Astrocyte of the hippocampus (primary cell): ENCODE results near the gene CFAP299.

ENCODE experiments used
- DNase-seq: peaks from one replicate; pipeline ENCODE4 v3.0.0; 2011; ENCODE audit warnings: low read depth, low spot score

The CFAP299 gene

DNA sequence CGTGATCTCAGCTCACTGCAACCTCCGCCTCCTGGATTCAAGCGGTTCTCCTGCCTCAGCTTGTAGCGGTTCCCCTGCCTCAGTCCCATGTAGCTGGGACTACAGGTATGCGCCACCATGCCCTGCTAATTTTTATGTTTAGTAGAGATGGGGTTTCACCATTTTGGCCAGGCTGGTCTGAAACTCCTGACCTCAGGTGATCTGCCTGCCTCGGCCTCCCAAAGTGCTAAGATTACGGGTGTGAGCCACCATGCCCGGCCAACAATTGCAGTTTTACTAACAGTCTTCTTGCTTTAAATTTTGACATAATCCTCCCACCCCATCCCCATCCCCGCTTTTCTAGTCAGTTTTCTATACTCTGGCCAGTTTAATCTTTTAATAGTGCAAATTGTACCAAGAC, 112.0 kb downstream of the CFAP299 start:
- DNase-seq = no peak

DNA sequence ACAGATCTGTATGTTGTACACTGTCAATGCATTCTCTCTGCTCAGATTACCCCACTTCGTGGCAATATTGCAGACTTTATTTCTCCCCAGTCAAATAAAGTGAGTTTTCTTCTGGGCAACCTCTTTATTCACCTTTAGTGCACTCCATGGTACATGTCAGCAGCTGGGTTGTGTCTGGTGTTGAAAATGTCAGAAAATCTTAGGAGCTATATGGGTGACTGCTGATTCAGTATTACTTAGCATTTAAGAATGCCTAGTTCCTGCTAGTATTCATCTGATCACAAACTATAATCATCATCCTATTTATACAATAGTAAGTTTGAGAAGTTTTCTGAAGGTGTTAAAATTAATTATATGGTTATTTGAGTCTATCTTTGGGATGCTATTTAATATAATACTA, 112.5 kb downstream of the CFAP299 start:
- no peak for DNase-seq

DNA sequence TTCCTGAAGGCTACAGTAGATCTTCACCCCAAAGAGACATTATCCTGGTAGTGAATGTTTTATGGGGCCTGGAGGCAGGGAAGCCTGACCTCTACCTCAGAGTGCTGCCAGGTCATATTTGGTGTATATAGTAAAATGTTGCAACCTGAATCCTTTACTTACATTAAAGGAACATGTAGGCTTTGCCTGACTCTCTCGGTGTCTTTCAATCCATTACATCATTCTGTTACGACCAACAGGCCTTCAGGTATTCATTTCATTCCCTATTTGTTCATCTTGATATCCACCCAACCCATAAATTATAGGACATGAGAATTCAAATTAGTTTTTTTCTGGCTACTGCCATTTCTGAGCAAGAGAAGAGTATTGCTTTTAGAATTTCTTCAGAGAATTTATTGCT, 116.5 kb downstream of the CFAP299 start:
- DNase-seq = no peak

DNA sequence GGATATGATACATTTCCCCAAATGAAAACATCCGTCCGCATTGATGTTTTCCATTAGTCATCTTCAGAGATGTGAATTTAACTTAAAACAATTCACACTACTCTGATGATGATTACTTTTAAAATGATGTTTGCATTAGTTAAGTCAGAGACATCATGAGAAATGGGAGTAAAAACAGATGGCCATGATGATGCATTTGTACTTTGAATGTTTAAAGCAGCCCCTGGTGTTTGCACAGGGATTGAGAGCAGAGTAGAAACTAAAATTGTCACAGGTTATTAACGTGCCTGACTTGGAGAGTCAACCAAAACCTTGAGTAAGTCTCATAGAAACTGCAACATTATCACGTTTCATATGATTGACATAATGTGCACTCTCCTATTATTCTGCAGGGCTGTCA, 117.2 kb downstream of the CFAP299 start:
- DNase-seq = no peak

DNA sequence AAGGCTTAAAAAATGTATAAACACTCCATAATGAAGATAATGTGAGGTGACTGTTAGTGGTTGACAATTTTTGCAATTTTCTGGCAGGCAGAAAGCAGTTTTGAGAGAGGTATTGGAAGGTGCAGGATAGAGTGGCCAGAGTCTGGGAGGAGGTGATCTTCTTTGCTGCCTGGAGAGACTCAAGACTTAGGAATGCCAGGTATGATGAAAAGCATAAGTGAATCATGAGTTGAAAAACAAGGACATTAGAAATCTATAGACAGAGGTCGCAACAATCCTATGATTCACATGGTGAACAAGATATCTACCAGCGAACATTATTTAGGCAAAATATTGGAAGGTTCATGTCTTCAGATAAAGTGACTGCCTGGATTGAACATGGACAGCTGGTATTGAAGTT, 118.5 kb downstream of the CFAP299 start:
- peak; percentile 7 for DNase-seq

DNA sequence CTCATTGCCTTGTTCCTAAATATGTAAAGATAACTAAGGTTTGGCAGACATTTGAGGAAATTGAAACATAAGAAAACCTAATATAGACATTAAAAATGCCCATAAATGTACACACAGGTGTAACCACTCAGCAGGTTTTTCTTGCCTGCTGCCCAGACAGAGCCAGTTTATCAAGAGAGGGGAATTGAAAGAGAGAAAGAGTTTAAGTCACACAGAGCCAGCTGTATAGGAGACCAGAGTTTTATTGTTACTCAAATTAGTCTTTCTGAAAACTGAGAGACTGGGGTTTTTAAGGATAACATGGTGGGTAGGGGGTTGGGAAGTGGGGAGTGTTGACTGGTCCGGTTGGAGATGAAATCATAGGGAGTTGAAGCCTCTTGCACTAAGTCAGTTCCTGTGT, 119.0 kb downstream of the CFAP299 start:
- DNase-seq = no peak

DNA sequence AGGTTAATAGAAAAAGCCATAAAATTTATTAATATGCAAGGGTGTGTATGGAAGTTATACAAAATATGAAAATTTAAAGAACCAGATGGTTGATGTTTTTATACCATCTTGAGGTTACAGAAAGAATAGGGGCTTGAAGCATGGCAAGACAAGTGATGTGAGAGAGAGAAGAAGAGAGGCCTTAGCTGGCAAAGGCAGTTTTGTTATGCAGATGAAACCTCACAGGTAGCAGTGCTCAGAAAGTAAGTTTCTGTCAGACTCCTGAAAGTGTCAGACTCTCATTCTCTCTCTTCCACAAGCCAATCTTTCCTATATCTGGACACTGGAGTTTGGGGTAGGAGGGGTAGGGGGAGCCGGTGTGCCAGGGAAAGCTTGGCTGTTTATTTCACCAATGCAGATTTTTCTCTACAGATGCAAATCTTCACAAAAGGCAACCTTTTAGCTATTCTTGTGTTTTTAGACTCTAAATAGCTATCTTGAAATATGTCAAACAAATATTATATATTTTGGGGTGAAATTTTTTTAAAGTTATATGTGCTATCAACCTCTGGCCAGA, 124.5 kb downstream of the CFAP299 start:
- DNase-seq = no peak

DNA sequence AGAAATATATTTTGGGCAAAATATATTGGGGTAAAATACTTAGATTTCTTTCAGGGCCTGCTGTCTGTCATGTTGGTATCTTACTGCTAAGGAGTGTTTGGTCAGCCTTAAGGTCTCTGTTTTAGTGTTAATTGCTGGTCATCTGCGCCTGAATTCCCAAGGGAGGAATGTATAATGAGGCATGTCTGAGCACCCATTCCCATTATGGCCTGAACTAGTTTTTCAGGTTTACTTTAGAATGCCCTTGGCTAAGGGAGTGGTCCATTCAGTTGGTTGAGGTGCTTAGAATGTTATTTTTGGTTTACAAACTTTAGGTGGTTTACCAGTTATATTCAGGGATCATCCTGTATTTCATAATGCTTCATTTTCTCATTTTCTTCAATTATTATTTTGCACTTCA, 125.9 kb downstream of the CFAP299 start:
- no peak for DNase-seq

DNA sequence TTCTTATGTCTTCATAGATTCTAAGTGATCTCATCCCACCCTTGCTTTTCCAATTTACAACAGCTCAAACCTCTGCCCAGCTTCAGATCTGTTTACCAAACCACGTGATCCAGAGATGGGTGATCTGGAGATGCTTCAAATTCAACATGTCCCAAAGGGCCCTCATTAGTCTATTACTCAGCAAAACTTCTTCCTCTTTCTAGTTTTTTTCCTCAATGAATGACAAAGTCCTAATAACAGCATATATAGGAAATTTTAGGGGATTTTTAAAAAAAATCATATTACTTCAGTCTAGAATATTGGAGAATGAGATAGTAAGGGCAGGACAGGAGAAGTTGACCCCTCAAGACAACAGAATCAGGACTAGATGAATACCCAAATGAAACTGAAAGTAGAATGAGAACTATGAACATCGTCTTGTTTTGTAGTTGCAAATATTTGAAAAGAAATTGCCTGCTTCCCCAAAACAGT, 127.1 kb downstream of the CFAP299 start:
- DNase-seq = no peak

DNA sequence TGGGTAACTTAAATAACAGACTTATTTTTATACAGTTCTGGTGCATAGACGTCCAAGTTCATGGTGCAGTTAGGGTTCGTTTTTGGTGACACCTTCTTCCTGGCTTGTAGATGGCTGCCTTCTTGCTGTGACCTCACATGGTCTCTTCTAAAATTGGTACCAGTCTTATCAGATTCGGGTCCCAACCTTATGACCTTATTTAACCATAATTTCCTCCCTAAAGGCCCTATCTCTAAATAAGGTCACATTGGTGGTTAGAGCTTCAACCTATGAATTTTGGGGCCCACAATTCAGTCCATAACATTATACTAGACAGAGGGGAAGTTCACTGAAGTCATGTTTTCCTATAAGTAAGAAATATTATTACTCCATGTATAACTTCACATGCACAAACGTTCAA, 128.0 kb downstream of the CFAP299 start:
- DNase-seq = no peak

DNA sequence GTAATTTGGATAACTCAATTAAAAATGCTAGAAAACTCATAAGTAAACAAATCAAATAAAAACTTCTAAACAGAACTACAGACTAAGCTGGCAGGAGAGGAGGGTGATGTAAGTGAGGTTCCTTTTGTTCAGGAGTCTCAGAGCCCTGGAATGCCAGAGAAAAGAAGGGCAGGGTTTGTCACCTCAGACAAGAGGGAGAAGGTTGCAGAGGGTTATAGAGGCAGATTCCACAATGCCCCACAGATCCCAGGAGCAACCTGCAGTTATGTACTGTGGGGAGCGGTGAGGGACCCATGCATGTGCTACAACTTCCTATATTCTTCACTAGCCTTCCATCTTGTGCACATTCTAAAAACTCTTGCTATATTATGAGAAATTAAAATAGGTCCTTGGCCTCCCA, 129.7 kb downstream of the CFAP299 start:
- DNase-seq = peak; percentile 23

DNA sequence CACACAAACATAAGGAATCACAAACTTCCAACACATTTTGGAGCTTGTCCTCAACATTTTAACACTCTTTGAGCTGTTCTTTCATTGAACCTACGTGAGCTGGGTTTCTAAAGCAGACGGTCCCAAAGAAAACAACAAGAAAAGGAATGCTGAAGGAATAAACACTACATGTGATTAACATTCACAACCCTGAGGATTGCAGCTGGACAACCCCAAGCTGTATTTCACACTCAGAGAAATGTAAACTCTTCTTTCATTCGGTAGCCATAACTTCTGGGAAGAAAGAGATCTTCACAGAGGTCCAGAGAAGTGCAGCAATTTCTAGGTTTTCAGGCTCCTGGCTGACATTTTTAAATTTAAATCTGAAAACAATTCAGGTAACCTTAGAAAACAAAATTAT, 130.2 kb downstream of the CFAP299 start:
- no peak for DNase-seq

DNA sequence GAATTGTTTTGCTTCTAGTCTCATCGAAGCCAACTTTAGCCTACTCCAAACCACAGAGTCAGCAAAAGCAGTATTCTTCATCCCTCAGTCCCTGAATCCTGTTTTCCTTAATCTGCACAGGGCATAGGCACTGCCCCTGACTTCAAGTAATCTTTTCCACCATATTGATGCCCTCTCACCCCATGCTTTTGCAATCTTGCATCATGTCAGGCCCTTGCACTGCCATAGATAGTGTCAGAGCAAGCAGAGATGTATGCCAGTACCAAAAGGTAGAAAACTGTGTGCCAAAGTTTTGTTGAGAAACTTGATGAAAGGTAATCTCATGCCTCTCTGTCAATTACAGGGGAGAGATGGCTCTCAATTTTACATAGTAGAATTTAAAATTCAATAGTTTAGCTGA, 131.1 kb downstream of the CFAP299 start:
- DNase-seq = no peak

DNA sequence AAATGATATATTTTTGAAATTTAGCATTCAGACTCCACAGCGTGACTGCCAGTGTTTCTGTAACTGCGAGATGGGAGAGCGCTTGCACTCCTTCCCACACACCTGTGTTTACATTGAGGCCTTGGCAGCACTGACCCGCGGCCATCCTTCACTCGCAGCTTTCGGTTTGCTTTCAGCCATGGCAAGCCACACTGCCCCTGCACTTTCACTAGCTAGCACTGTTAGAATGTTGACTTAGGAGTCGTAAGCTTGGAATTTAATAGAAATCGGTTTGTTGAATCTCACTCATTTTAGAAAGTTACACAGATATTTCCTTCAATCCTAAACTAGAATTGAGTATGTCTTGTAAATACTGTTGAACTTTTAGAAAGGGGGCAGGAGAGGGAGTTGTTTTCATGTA, 136.2 kb downstream of the CFAP299 start:
- DNase-seq = peak; percentile 42

DNA sequence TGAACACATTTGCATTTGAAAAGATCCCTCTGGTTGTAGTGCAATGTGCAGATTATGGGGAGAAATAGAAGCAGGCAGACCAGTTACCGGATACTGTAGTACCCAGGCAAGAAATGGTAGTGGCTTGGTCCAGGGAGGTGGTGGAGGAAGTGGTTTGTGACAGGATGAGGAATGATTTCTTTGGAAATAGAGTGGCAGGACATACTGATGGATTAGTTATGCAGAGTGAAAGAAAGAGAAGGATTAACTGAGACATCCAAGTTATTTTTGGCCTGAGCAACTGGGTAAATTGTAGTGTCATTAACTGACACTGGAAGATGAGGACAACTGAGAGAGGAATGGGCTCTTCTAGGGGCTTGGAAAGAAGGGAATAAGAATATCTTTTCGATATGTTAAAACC, 139.7 kb downstream of the CFAP299 start:
- no peak for DNase-seq

DNA sequence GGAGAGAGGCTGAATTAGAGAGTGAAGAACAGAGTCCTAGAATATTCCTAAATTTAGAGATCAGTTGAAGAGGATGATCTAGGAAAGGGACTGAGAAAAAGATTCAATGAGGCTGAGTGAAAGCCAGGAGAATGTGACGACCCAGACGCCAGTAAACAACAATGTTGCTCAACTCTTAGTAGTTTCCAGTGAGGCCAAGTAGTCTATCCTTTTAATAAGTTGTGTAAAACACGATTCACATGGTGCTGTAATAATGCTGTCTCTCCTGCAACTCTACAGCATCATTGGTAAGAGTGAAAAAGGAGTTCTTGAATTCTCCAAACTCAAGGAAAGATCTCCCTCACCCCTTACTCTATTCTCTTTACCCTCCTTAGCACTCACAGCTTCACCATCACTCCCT, 140.3 kb downstream of the CFAP299 start:
- no peak for DNase-seq

DNA sequence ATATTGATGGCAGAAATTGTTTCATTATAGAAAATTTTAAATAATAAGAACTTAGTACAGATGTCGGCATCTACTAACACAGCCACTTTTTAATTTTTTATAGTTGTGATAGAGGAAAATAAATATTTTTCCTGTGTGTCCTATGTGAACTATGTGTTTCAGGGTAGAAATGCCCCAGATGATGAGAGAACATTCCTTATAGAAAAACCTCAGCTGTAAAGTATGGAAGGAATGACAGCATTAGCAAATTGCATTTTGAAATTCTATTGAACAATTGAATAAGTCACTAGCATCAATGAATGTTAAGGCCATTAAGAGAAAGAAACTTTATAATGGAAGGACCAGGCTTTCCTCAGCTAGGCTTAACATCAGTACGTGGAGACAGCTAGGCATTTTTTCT, 149.2 kb downstream of the CFAP299 start:
- no peak for DNase-seq

DNA sequence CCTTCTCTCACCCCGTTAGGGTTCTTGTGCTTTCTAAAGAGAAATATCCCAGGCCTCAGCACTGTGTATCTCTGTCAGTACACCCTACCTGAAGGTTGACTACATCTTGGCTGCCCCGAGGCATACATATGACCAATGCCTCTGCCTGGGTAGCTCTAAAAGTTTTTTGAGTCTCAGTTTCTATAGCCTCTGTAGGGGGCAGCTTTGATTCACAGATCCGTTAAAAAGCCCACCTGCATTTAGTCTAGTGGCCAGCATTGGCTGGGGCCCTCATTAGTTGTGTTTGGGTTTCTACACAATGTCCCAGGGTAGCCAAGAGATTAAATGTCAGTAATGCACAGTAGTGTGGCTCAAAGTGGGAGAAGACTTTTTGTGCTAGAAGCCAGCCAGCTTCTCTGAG, 151.1 kb downstream of the CFAP299 start:
- no peak for DNase-seq

DNA sequence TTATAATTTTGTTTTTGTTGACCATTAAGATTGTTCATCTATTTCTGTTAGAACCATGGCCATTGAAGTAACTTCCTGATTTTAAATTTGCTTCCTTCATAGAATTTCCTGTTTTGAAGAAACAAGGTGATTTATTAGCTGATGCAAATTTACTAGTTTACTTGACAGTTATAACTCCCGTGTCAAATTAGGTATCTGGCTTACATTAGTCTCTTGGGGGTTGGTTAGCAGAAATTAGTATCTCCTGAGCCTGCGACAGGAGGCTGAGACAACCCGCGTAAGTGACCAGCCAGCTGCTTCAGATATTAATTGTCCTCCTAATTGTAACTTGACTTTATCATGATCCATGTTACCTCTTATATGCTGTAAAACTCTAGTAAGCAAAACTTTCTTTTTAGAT, 154.3 kb downstream of the CFAP299 start:
- no peak for DNase-seq

DNA sequence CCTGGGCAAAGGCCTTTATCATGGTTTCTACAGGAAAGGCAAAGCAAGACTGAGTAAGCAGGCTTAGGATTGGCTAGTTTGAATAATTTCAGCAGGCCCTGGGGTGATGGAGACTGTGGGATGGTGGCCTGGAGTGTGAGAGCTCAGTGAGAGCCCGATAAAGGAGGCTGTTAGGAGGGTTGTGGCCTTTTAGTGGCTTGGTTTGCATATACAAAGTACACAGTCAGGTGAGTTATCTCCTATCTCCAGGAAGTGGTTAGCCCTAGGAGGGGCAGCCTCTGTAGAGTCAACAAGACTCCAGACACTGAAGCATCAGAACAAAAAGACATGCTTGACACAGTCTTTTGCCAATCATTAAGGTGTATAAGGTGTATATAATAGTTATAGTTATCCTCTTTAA, 157.2 kb downstream of the CFAP299 start:
- no peak for DNase-seq

DNA sequence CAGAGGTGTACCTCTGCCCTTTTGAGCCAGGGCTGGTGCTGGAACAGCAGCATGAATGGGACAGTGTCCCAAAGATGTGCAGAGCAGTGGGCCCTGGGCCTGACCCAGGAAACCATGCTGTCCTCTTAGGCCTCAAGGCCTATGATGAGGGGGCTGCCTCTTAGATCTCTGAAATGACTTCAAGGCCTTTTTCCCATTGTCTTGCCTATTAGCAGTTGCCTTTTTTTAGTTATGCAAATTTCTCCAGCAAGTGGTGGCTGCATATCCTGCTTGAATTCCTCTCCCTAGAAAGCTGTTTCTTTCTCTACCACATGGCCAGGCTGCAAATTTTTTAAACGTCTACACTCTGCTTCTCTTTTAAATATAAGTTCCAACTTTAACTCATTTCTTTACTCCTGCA, 160.3 kb downstream of the CFAP299 start:
- DNase-seq = no peak

DNA sequence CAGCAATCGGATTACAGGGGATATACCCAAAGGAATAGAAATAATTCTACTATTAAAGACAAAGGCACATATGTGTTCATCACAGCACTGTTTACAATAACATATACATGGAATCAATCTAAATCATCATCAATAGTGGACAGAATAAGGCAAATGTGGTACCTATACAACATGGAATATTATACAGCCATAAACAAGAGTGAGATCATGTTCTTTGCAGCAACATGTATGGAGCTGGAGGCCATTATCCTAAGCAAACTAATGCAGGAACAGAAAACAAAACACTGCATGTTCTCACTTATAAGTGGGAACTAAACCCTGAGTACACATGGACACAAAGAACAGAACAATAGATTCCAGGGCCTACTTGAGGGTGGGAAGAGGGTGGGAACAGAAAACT, 163.2 kb downstream of the CFAP299 start:
- no peak for DNase-seq

DNA sequence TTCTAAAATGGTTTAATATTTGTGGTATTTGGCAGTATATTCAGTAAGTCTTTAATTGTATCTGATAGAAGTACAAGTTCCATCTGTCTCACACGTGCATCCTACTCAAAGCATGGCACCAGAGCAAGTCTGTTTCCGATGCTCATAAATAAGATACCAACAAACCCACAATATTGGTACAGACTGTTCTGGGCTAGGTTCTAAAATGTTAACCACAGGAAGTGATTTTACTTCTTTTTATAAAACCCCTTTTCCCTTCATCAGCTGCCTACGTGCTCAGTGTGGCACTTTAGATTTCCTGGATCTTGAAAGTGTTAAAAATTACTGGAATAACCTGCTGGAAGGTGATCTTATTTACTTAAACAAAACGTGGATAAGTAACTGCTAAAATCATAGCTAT, 165.1 kb downstream of the CFAP299 start:
- DNase-seq = no peak

DNA sequence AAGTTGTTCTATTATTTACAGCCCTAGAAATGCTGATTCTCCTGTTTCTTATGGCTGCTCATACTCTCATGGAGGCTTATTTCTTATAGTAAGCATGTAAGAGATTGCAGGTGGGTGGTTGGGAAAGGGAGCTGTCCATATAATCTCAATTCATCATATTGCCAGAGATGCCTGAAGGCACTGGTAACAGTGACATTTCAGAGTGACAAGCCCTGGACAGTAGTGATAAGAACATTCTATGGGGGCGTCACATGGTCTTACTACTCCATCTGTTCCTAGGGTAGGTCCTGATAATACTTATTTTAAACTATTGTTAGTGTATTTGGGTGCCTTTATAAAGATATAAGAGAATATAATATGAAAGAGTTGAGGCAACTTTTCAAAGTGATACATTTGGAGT, 171.5 kb downstream of the CFAP299 start:
- no peak for DNase-seq

DNA sequence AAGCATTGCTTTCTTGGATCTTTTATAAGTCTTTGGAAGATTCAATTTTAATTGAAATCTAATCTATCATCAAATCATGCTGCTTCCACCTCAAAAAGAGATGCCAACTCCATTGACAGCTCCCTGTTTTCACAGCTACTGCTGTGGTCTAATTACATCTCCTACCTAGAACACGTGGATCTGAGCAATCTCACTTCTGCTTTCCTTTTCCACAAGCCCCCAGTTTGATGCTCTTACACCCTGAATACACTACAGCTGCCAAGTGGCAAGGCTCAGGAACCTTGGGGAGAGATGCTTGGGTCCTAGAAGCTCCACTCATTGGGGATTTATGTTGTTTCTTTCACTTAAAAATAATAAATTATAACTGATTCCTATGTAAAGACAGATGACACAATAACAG, 172.0 kb downstream of the CFAP299 start:
- DNase-seq = no peak
